Sigmoid colon (tissue), 7 donors: Measurements from ENCODE around the gene TRAF4. TPM values are rescaled to one million over a fixed set of nuclear protein-coding genes. Genes with fewer than 3 reads are reported as not detected.

ENCODE experiments used
- polyA plus RNA-seq, 3 donors: library from polyadenylated mRNA; stranded (reverse); fragments of 200-250 nt; gene quantifications; one replicate each; pipeline ENCODE4 v1.2.3, GENCODE V29; 2013
- small RNA-seq, 3 donors: library from RNA; depleted of rRNA; stranded (forward); fragments of <200 nt; gene quantifications; one replicate each; pipeline ENCODE3, GENCODE V24; 2016
- total RNA-seq, 4 donors: library from RNA; depleted of rRNA; stranded (reverse); fragments of >200 nt; gene quantifications; one replicate each; pipeline ENCODE4 v1.1.0, GENCODE V29; 2016
- donor health status: healthy with polysubstance abuse.
- donor health status: Bipolar disorder and iron deficiency.
- donor health status: healthy.

Gene TRAF4
- total and polyA plus RNA-seq, 7 donors = 3.9 to 94.1 (median 11.6) TPM

Small RNA genes within 50 kb of the gene (small RNA-seq; reads per million reads assigned to genes)
- gene SNORD42A (0 reads per million in 3 donors), gene SNORD42B (0 reads per million in 3 donors), gene SNORD4A (0 reads per million in 3 donors), gene SNORD4B (0 reads per million in 3 donors)

Other genes starting within 250 kb of the TRAF4 start
- gene FOXN1, start 237.7 kb upstream of the TRAF4 start, total RNA-seq = not detected
- gene FOXN1, start 237.7 kb upstream of the TRAF4 start, polyA plus RNA-seq = under 1 TPM; 0.23 to 0.60 (median 0.38) TPM
- 10 to 100 TPM; 20.7 to 25.8 (median 23.6) TPM for gene UNC119, start 191.4 kb upstream of the TRAF4 start, total RNA-seq
- gene UNC119, start 191.4 kb upstream of the TRAF4 start, polyA plus RNA-seq = 10 to 100 TPM; 23.4 to 35.8 (median 31.2) TPM
- 10 to 100 TPM; 17.2 to 42.5 (median 36.7) TPM for gene PIGS, start 172.5 kb upstream of the TRAF4 start, total RNA-seq
- 10 to 100 TPM; 19.2 to 66.3 (median 27.0) TPM for gene PIGS, start 172.5 kb upstream of the TRAF4 start, polyA plus RNA-seq
- gene ALDOC, start 167.1 kb upstream of the TRAF4 start, total RNA-seq = 10 to 100 TPM; 10.2 to 30.0 (median 24.9) TPM
- 10 to 100 TPM; 28.8 to 43.3 (median 38.4) TPM for gene ALDOC, start 167.1 kb upstream of the TRAF4 start, polyA plus RNA-seq
- gene SPAG5, start 145.0 kb upstream of the TRAF4 start, total RNA-seq = 1 to 10 TPM in 3 of 4 donors, under 1 TPM in 1; 0.33 to 3.9 (median 1.6) TPM
- gene SPAG5, start 145.0 kb upstream of the TRAF4 start, polyA plus RNA-seq = 10 to 100 TPM in 2 of 3 donors, 1 to 10 TPM in 1; 6.6 to 35.2 (median 12.9) TPM
- gene RSKR, start 129.8 kb upstream of the TRAF4 start, total RNA-seq = 1 to 10 TPM; 1.5 to 6.9 (median 3.4) TPM
- 1 to 10 TPM in 1 of 3 donors, under 1 TPM in 1, not detected in 1; 0.23 to 6.8 TPM for gene RSKR, start 129.8 kb upstream of the TRAF4 start, polyA plus RNA-seq
- gene BLTP2, start 98.9 kb upstream of the TRAF4 start, total RNA-seq = 10 to 100 TPM; 71.0 to 84.5 (median 80.3) TPM
- gene BLTP2, start 98.9 kb upstream of the TRAF4 start, polyA plus RNA-seq = 10 to 100 TPM; 10.2 to 55.1 (median 17.6) TPM
- gene SDF2, start 82.1 kb upstream of the TRAF4 start, total RNA-seq = 10 to 100 TPM; 41.8 to 61.8 (median 48.1) TPM
- 10 to 100 TPM; 46.2 to 55.0 (median 51.0) TPM for gene SDF2, start 82.1 kb upstream of the TRAF4 start, polyA plus RNA-seq
- 10 to 100 TPM; 49.0 to 75.6 (median 58.9) TPM for gene SUPT6H, start 81.8 kb upstream of the TRAF4 start, total RNA-seq
- gene SUPT6H, start 81.8 kb upstream of the TRAF4 start, polyA plus RNA-seq = 10 to 100 TPM; 12.0 to 39.3 (median 14.1) TPM
- 1 to 10 TPM in 2 of 4 donors, under 1 TPM in 1, not detected in 1; 0.54 to 1.4 (median 1.3) TPM for gene PROCA1, start 32.1 kb upstream of the TRAF4 start, total RNA-seq
- 1 to 10 TPM in 1 of 3 donors, under 1 TPM in 2; 0.60 to 2.3 (median 0.92) TPM for gene PROCA1, start 32.1 kb upstream of the TRAF4 start, polyA plus RNA-seq
- gene RAB34, start 26.1 kb upstream of the TRAF4 start, total RNA-seq = 100 to 1,000 TPM; 146 to 205 (median 167) TPM
- 10 to 100 TPM; 16.6 to 39.0 (median 33.1) TPM for gene RAB34, start 26.1 kb upstream of the TRAF4 start, polyA plus RNA-seq
- 100 to 1,000 TPM; 491 to 937 (median 695) TPM for gene RPL23A, start 24.0 kb upstream of the TRAF4 start, total RNA-seq
- gene RPL23A, start 24.0 kb upstream of the TRAF4 start, polyA plus RNA-seq = 1,000 to 10,000 TPM; 1,420 to 1,929 (median 1,826) TPM
- under 1 TPM in 2 of 4 donors, not detected in 2; 0.66 to 0.71 TPM for gene TLCD1, start 17.8 kb upstream of the TRAF4 start, total RNA-seq
- 10 to 100 TPM in 1 of 3 donors, 1 to 10 TPM in 2; 2.1 to 14.2 (median 3.0) TPM for gene TLCD1, start 17.8 kb upstream of the TRAF4 start, polyA plus RNA-seq
- 1 to 10 TPM in 2 of 4 donors, under 1 TPM in 2; 0.16 to 2.8 (median 0.74) TPM for gene NEK8, start 15.2 kb upstream of the TRAF4 start, total RNA-seq
- gene NEK8, start 15.2 kb upstream of the TRAF4 start, polyA plus RNA-seq = 1 to 10 TPM; 1.6 to 6.3 (median 1.8) TPM
- gene FAM222B, start 98.8 kb downstream of the TRAF4 start, total RNA-seq = 10 to 100 TPM in 1 of 4 donors, 1 to 10 TPM in 3; 5.0 to 11.9 (median 7.2) TPM
- 10 to 100 TPM; 15.3 to 16.2 (median 15.6) TPM for gene FAM222B, start 98.8 kb downstream of the TRAF4 start, polyA plus RNA-seq
- 10 to 100 TPM; 20.2 to 41.9 (median 30.3) TPM for gene ERAL1, start 111.0 kb downstream of the TRAF4 start, total RNA-seq
- 10 to 100 TPM; 27.0 to 43.2 (median 41.7) TPM for gene ERAL1, start 111.0 kb downstream of the TRAF4 start, polyA plus RNA-seq
- 10 to 100 TPM; 38.5 to 72.5 (median 52.4) TPM for gene FLOT2, start 153.7 kb downstream of the TRAF4 start, total RNA-seq
- 10 to 100 TPM; 27.3 to 91.8 (median 36.6) TPM for gene FLOT2, start 153.7 kb downstream of the TRAF4 start, polyA plus RNA-seq
- 1 to 10 TPM; 3.2 to 8.4 (median 3.9) TPM for gene DHRS13, start 159.1 kb downstream of the TRAF4 start, total RNA-seq
- 10 to 100 TPM in 1 of 3 donors, 1 to 10 TPM in 2; 2.1 to 15.0 (median 3.0) TPM for gene DHRS13, start 159.1 kb downstream of the TRAF4 start, polyA plus RNA-seq
- 10 to 100 TPM; 39.1 to 54.3 (median 45.2) TPM for gene PHF12, start 207.5 kb downstream of the TRAF4 start, total RNA-seq
- gene PHF12, start 207.5 kb downstream of the TRAF4 start, polyA plus RNA-seq = 10 to 100 TPM in 2 of 3 donors, 1 to 10 TPM in 1; 6.9 to 24.7 (median 13.8) TPM